H9 (cell line): Measurements from ENCODE around the gene ASCC1. TPM values are rescaled to one million over a fixed set of nuclear protein-coding genes. Genes with fewer than 3 reads are reported as not detected.

ENCODE experiments used
- DNase-seq: peaks from one replicate; pipeline ENCODE4 v3.0.0-alpha.2; 2017
- H2AFZ ChIP-seq: one replicate; pipeline ENCODE4 v1.6.1; 2013; ENCODE audit warnings: mild to moderate bottlenecking, low read length, control low read depth, moderate library complexity
- H2AK5ac ChIP-seq: 2 replicates; pipeline ENCODE4 v1.6.1; 2013; ENCODE audit warnings: low read length, control low read depth, mixed read lengths; ENCODE audit not compliant: insufficient read length
- H2BK120ac ChIP-seq: one replicate; pipeline ENCODE4 v1.6.1; 2013; ENCODE audit warnings: low read depth, mild to moderate bottlenecking, low read length, control low read depth, inconsistent platforms; ENCODE audit not compliant: poor library complexity, severe bottlenecking
- H2BK12ac ChIP-seq: 2 replicates; pipeline ENCODE4 v1.6.1; 2013; ENCODE audit warnings: low read length, control low read depth, mixed read lengths, low read depth; ENCODE audit not compliant: insufficient read length
- H2BK15ac ChIP-seq: 2 replicates; pipeline ENCODE4 v1.6.1; 2013; ENCODE audit warnings: low read depth, low read length, control low read depth
- H2BK20ac ChIP-seq: one replicate; pipeline ENCODE4 v1.6.1; 2013; ENCODE audit warnings: low read depth, mild to moderate bottlenecking, low read length, control low read depth, inconsistent platforms; ENCODE audit not compliant: poor library complexity, severe bottlenecking
- H2BK5ac ChIP-seq: 2 replicates; pipeline ENCODE4 v1.6.1; 2013; ENCODE audit warnings: low read length, control low read depth, mixed read lengths; ENCODE audit not compliant: insufficient read length
- H3K14ac ChIP-seq: 2 replicates; pipeline ENCODE4 v1.6.1; 2013; ENCODE audit warnings: low read length, control low read depth; ENCODE audit not compliant: insufficient read depth
- H3K18ac ChIP-seq: 2 replicates; pipeline ENCODE4 v1.6.1; 2013; ENCODE audit warnings: low read depth, mild to moderate bottlenecking, mixed read lengths, low read length, control low read depth; ENCODE audit not compliant: insufficient read length
- H3K23ac ChIP-seq: 2 replicates; pipeline ENCODE4 v1.6.1; 2013; ENCODE audit warnings: low read length, control low read depth, mixed read lengths, low read depth; ENCODE audit not compliant: insufficient read length
- H3K23me2 ChIP-seq: 2 replicates; pipeline ENCODE4 v1.6.1; 2013; ENCODE audit warnings: low read depth, mild to moderate bottlenecking, mixed read lengths, low read length, control low read depth; ENCODE audit not compliant: insufficient read length, poor library complexity, severe bottlenecking
- H3K27ac ChIP-seq: 2 replicates; pipeline ENCODE4 v1.5.1; 2013; ENCODE audit warnings: low read length, control low read depth, mixed read lengths, low read depth; ENCODE audit not compliant: insufficient read length
- H3K27me3 ChIP-seq: 2 replicates; pipeline ENCODE4 v1.6.1; 2013; ENCODE audit warnings: low read length, control low read depth, inconsistent platforms; ENCODE audit not compliant: insufficient read depth
- H3K4ac ChIP-seq: 2 replicates; pipeline ENCODE4 v1.6.1; 2013; ENCODE audit warnings: low read depth, mild to moderate bottlenecking, control low read depth, inconsistent platforms, low read length, moderate library complexity
- H3K4me1 ChIP-seq: 2 replicates; pipeline ENCODE4 v1.6.1; 2013; ENCODE audit warnings: low read length, control low read depth, inconsistent platforms; ENCODE audit not compliant: insufficient read depth
- H3K4me2 ChIP-seq: 2 replicates; pipeline ENCODE4 v1.6.1; 2013; ENCODE audit warnings: low read length, control low read depth, mixed read lengths; ENCODE audit not compliant: insufficient read length, insufficient read depth
- H3K56ac ChIP-seq: 2 replicates; pipeline ENCODE4 v1.6.1; 2013; ENCODE audit warnings: low read depth, mild to moderate bottlenecking, mixed read lengths, low read length, control low read depth; ENCODE audit not compliant: insufficient read length
- H3K79me1 ChIP-seq: 2 replicates; pipeline ENCODE4 v1.6.1; 2013; ENCODE audit warnings: low read depth, mild to moderate bottlenecking, moderate library complexity, low read length, control low read depth, inconsistent platforms; ENCODE audit not compliant: insufficient read depth, poor library complexity, severe bottlenecking
- H3K79me2 ChIP-seq: 2 replicates; pipeline ENCODE4 v1.6.1; 2013; ENCODE audit warnings: low read length, control low read depth, inconsistent platforms; ENCODE audit not compliant: insufficient read depth
- H3K9ac ChIP-seq: 2 replicates; pipeline ENCODE4 v1.6.1; 2013; ENCODE audit warnings: low read length, control low read depth, mixed read lengths; ENCODE audit not compliant: insufficient read length; ENCODE audit errors: extremely low read depth
- H3K9me3 ChIP-seq: one replicate; pipeline ENCODE4 v1.6.1; 2013; ENCODE audit warnings: low read depth, low read length, inconsistent platforms; ENCODE audit not compliant: control insufficient read depth
- H3T11ph ChIP-seq: one replicate; pipeline ENCODE4 v1.6.1; 2013; ENCODE audit warnings: mild to moderate bottlenecking, low read length, control low read depth, inconsistent platforms
- H4K20me1 ChIP-seq: one replicate; pipeline ENCODE4 v1.6.1; 2013; ENCODE audit not compliant: control insufficient read depth, insufficient read length, insufficient read depth
- H4K5ac ChIP-seq: 2 replicates; pipeline ENCODE4 v1.6.1; 2013; ENCODE audit warnings: low read depth, mild to moderate bottlenecking, mixed read lengths, low read length, control low read depth; ENCODE audit not compliant: insufficient read length
- H4K8ac ChIP-seq: replicated peaks from 2 replicates; pipeline ENCODE4 v1.6.1; 2013; ENCODE audit warnings: low read length, control low read depth, mixed read lengths, low read depth; ENCODE audit not compliant: insufficient read length
- H4K91ac ChIP-seq: 2 replicates; pipeline ENCODE4 v1.6.1; 2013; ENCODE audit warnings: low read depth, mild to moderate bottlenecking, moderate library complexity, mixed read lengths, low read length, control low read depth; ENCODE audit not compliant: insufficient read length
- H3K27ac Mint-ChIP-seq, 3 experiments: 2 replicates in 2 of 3; 3 replicates in 1 of 3; pipeline ENCODE4 v1.8.0; 2020 to 2021; ENCODE audit warnings: mixed read lengths in 3 of 3, mild to moderate bottlenecking in 1 of 3, moderate library complexity in 1 of 3
- H3K27me3 Mint-ChIP-seq: 2 replicates; pipeline ENCODE4 v1.8.0; 2021; ENCODE audit warnings: low read depth, mild to moderate bottlenecking, moderate library complexity, mixed read lengths
- H3K36me3 Mint-ChIP-seq, 3 experiments: 2 replicates in 2 of 3; 3 replicates in 1 of 3; pipeline ENCODE4 v1.8.0; 2020 to 2021; ENCODE audit warnings: low read depth in 3 of 3, mixed read lengths in 3 of 3; ENCODE audit not compliant: insufficient read depth in 1 of 3
- H3K4me1 Mint-ChIP-seq, 2 experiments: 2 replicates each; pipeline ENCODE4 v1.8.0; 2020; ENCODE audit warnings: mixed read lengths in 2 of 2
- H3K4me3 Mint-ChIP-seq, 2 experiments: 2 replicates in 1 of 2; 3 replicates in 1 of 2; pipeline ENCODE4 v1.8.0; 2020 to 2021; ENCODE audit warnings: mild to moderate bottlenecking in 2 of 2, mixed read lengths in 2 of 2, moderate library complexity in 1 of 2
- H3K9me3 Mint-ChIP-seq, 2 experiments: 2 replicates in 1 of 2; 3 replicates in 1 of 2; pipeline ENCODE4 v1.8.0; 2020; ENCODE audit warnings: mild to moderate bottlenecking in 2 of 2, mixed read lengths in 2 of 2, moderate library complexity in 1 of 2
- CTCF ChIP-seq: fragments of 200-600 bp; sonication (generic); conservative IDR thresholded peaks from 3 replicates; pipeline ENCODE4 v1.8.0; 2021; ENCODE audit warnings: antibody characterized with exemption, mild to moderate bottlenecking
- WGBS: extraction: QIAGEN DNeasy Blood & Tissue Kit; methylation state at CpG from one replicate; pipeline ENCODE4 v1.1.7; 2013; ENCODE audit warnings: missing lambda C conversion rate, low lambda C conversion rate, mixed read lengths; ENCODE audit not compliant: insufficient read length; ENCODE audit errors: extremely low coverage; 5-methylcytosine and 5-hydroxymethylcytosine counted together
- total RNA-seq: library from RNA; stranded (reverse); gene quantifications from 2 replicates; pipeline ENCODE4 v1.2.1, GENCODE V29; 2021

ASCC1 gene
- total RNA-seq, 1 experiment from 2014 or later: 41.2 TPM

- Histone ChIP-seq H3K4me2 (no peak overlapping the region), H3K9me3 (no peaks in the 10 kb centered on the region), H4K5ac (no peak overlapping the region), H3K79me1 (no peaks in the 10 kb centered on the region), H3K14ac (no peak overlapping the region), H3K27ac (no peak overlapping the region), H3K4ac (no peak overlapping the region), H2BK20ac (no peak overlapping the region), H3K56ac (no peak overlapping the region), H2BK120ac (no peak overlapping the region), H4K8ac (no peak overlapping the region), H3K79me2 (no peaks in the 10 kb centered on the region), H3K9ac (no peak overlapping the region), H2BK5ac (no peak overlapping the region), H3K23me2 (no peaks in the 10 kb centered on the region), H4K20me1 (no peaks in the 10 kb centered on the region), H3K23ac (no peak overlapping the region), H2BK12ac (no peak overlapping the region), H3K4me1 (no peaks in the 10 kb centered on the region), H3T11ph (no peak overlapping the region), H3K27me3 (no peaks in the 10 kb centered on the region), H2BK15ac (no peak overlapping the region), H2AFZ (no peak overlapping the region), H4K91ac (no peak overlapping the region), H3K18ac (no peak overlapping the region), H2AK5ac (no peak overlapping the region)
- no peak for DNase-seq
- Mint-ChIP-seq H3K27me3 (peaks cover 4% of the 10 kb centered on the region), H3K27ac (peak overlapping the region in 1 of 3 experiments; percentile 55; a peak in 1 of 7 replicates), H3K4me3 (no peak overlapping the region), H3K9me3 (no peaks in the 10 kb centered on the region), H3K4me1 (peaks cover 15 to 27% of the 10 kb centered on the region in 2 experiments), H3K36me3 (no peaks in the 10 kb centered on the region)
- WGBS: no CpG with 5 or more reads among the region's 10 CpGs
- TF ChIP-seq CTCF: no peak
These were observed 153.7 kb downstream of the ASCC1 start for GRCh38 chr10:72062382-72062781.
